B cell (primary cell): ENCODE data around the gene SPAG5. TPM values are rescaled to one million over a fixed set of nuclear protein-coding genes. Genes with fewer than 3 reads are reported as not detected.

ENCODE experiments used
- ATAC-seq: fragments of 200-7000 bp; cut with Tn5 transposase; one replicate; pipeline ENCODE4 v1.10.0; 2021; ENCODE audit warnings: low read depth, mild to moderate bottlenecking, moderate number of reproducible peaks, moderate library complexity
- CTCF ChIA-PET: fragments of 350-600 bp; sonication (Branson Sonifier 250); formaldehyde crosslinking; loops from one replicate; lab custom pipeline; 2021; ENCODE audit warnings: antibody characterized with exemption, inconsistent platforms; lab: Charles Lee
- POLR2A ChIA-PET: fragments of 350-600 bp; sonication (Branson Sonifier 250); formaldehyde crosslinking; loops from one replicate; lab custom pipeline; 2021; ENCODE audit warnings: antibody characterized with exemption; lab: Charles Lee
- DNase-seq: peaks from one replicate; pipeline ENCODE4 v3.0.0; 2013
- H2AFZ ChIP-seq: 2 replicates; pipeline ENCODE4 v1.6.1; 2012; ENCODE audit warnings: mild to moderate bottlenecking, low read depth, low read length; ENCODE audit not compliant: insufficient read depth, poor library complexity, severe bottlenecking
- H3K27ac ChIP-seq, 2 donors: 1 replicate in 1 of 2; 2 replicates in 1 of 2; pipeline ENCODE4 v1.5.1; 2012 to 2013; ENCODE audit warnings: low read length in 2 of 2, mild to moderate bottlenecking in 2 of 2, moderate library complexity in 1 of 2
- H3K27me3 ChIP-seq, 4 experiments: fragments of 200-600 bp in 1 of 4; sonication (generic) in 1 of 4; replicated peaks in 1 of 4; 1 replicate in 2 of 4; 2 replicates in 2 of 4; pipeline versions ENCODE4 v1.6.1 to v1.7.0; 2013 to 2016; ENCODE audit warnings: low read length in 3 of 4, mild to moderate bottlenecking in 2 of 4, mixed read lengths in 1 of 4, moderate library complexity in 1 of 4; ENCODE audit not compliant: insufficient read depth in 4 of 4, control insufficient read depth in 3 of 4; ENCODE audit errors: control extremely low read depth in 1 of 4
- H3K36me3 ChIP-seq, 2 experiments: replicated peaks in 1 of 2; 1 replicate in 1 of 2; 2 replicates in 1 of 2; pipeline versions ENCODE4 v1.6.1 to v1.7.1; 2013; ENCODE audit warnings: low read length in 1 of 2; ENCODE audit not compliant: insufficient read depth in 2 of 2, control insufficient read depth in 1 of 2; ENCODE audit errors: control extremely low read depth in 1 of 2, extremely low read depth in 1 of 2
- H3K4me1 ChIP-seq, 2 donors: fragments of 200-600 bp in 1 of 2; sonication (generic) in 1 of 2; 1 replicate in 1 of 2; 2 replicates in 1 of 2; pipeline versions ENCODE4 v1.5.1 to v1.6.1; 2013 to 2017; ENCODE audit warnings: low read length in 2 of 2; ENCODE audit not compliant: control insufficient read depth in 2 of 2, insufficient read depth in 2 of 2
- H3K4me2 ChIP-seq: replicated peaks from 2 replicates; pipeline ENCODE3; 2012; ENCODE audit warnings: mild to moderate bottlenecking, low read depth, low read length; ENCODE audit not compliant: poor library complexity, severe bottlenecking
- H3K4me3 ChIP-seq, 5 experiments: fragments of 200-600 bp in 1 of 5; sonication (generic) in 1 of 5; 1 replicate in 3 of 5; 2 replicates in 2 of 5; pipeline versions ENCODE4 v1.5.1 to v1.7.0; 2011 to 2016; ENCODE audit warnings: low read length in 4 of 5, mild to moderate bottlenecking in 4 of 5, low read depth in 2 of 5, control low read depth in 1 of 5, moderate library complexity in 1 of 5; ENCODE audit not compliant: insufficient read depth in 1 of 5; ENCODE audit errors: control extremely low read depth in 1 of 5, extremely low read depth in 1 of 5
- H3K79me2 ChIP-seq: fragments of 200-600 bp; sonication (generic); one replicate; pipeline ENCODE4 v1.6.0; 2016; ENCODE audit warnings: low read length; ENCODE audit not compliant: control insufficient read depth, insufficient read depth
- H3K9ac ChIP-seq: fragments of 200-600 bp; sonication (generic); 2 replicates; pipeline ENCODE4 v1.6.1; 2017; ENCODE audit warnings: mild to moderate bottlenecking, low read length, moderate library complexity
- H3K9me3 ChIP-seq, 3 donors: one replicate each; pipeline versions ENCODE4 v1.6.1 to v1.7.1; 2013; ENCODE audit warnings: low read length in 2 of 3; ENCODE audit not compliant: control insufficient read depth in 2 of 3, insufficient read depth in 1 of 3; ENCODE audit errors: control extremely low read depth in 1 of 3
- H4K20me1 ChIP-seq: 2 replicates; pipeline ENCODE4 v1.6.0; 2012; ENCODE audit warnings: mild to moderate bottlenecking, low read length; ENCODE audit not compliant: insufficient read depth, control insufficient read depth, poor library complexity, severe bottlenecking
- H3K27ac Mint-ChIP-seq: one replicate; pipeline ENCODE4 v1.8.0; 2021; ENCODE audit warnings: mixed read lengths
- H3K27me3 Mint-ChIP-seq: one replicate; pipeline ENCODE4 v1.8.0; 2021; ENCODE audit warnings: mixed read lengths
- H3K4me1 Mint-ChIP-seq: one replicate; pipeline ENCODE4 v1.8.0; 2021; ENCODE audit warnings: mixed read lengths
- H3K4me3 Mint-ChIP-seq: one replicate; pipeline ENCODE4 v1.8.0; 2021; ENCODE audit warnings: mixed read lengths
- H3K9me3 Mint-ChIP-seq: one replicate; pipeline ENCODE4 v1.8.0; 2022; ENCODE audit warnings: mixed read lengths; ENCODE audit not compliant: insufficient read depth
- CTCF ChIP-seq: fragments of 200-600 bp; IDR thresholded peaks from one replicate; pipeline ENCODE4 v1.8.0; 2022; ENCODE audit warnings: antibody characterized with exemption, mild to moderate bottlenecking
- EZH2 ChIP-seq: IDR thresholded peaks from 2 replicates; pipeline ENCODE4 v1.6.1; 2012; ENCODE audit warnings: borderline replicate concordance, low read depth, mild to moderate bottlenecking, moderate library complexity, low read length; ENCODE audit not compliant: insufficient read depth, poor library complexity, severe bottlenecking
- WGBS: methylation state at CpG from one replicate; pipeline ENCODE4 v1.1.5; 2013; ENCODE audit warnings: missing lambda C conversion rate; ENCODE audit not compliant: insufficient coverage; 5-methylcytosine and 5-hydroxymethylcytosine counted together
- intact Hi-C: fragments of 100-400 bp; cut with micrococcal nuclease; formaldehyde crosslinking; loops from one replicate; pipeline ENCODE4 v1.10.0; 2022
- polyA plus RNA-seq: library from polyadenylated mRNA; depleted of rRNA; stranded (reverse); fragments of >200 nt; gene quantifications from 2 replicates; pipeline ENCODE4 v1.2.3, GENCODE V29; 2012
- total RNA-seq, 2 donors: library from RNA; stranded (reverse); fragments of 120-200 nt in 1 of 2; gene quantifications; 1 replicate in 1 of 2; 2 replicates in 1 of 2; pipeline versions ENCODE4 v1.2.3 to v1.2.4, GENCODE V29; 2013 to 2022

The SPAG5 gene
- total and polyA plus RNA-seq, 2 donors (not counting 1 experiment from before 2014, with no cell fraction given) = 4.7 to 8.0 TPM

DNA sequence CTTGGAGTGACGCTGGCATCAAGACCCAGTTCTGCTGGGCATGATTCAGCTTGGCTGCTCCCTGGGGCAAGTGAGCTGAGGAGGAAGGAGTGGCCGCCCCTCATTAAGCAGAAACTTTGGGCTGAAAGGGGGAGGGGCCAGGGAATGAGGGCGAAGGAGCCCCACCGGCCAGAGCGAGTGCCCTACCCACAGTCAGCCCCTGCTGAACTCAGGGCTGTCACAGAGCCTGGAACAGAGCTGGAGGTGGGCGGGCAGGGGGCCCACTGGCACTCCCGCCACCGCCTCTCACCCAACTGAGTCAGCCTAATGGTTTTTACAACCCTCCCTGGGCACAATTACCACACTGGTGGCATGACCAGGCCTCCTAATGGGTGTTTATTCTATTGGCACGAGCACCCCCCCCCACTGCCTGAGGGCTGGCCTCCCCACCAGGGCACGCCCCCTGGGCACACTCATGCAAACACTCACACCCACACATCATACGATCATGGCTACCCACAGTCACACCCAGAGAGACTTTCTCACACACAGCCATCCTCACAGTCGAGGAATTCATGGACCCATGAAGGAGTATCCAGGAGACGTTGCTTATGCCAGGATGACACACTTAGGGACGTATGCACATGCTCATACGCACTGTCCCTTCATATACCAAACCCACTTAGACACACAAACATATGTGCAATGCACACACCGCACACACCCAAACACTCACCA is 65.6 kb downstream of the SPAG5 start:
- CTCF ChIA-PET = interaction anchor here (0.5 kb wide), 1 partner anchor 30 kb away, joined by 4 read pairs; no protein-coding TSS in a partner anchor
- H3K27me3 Mint-ChIP-seq = peaks cover 3% of the 10 kb centered on the region
- Histone ChIP-seq H3K4me2 (no peak overlapping the region), H3K4me3 (no peak overlapping the region), H3K79me2 (no peaks in the 10 kb centered on the region), H3K9ac (no peak overlapping the region), H3K9me3 (no peaks in the 10 kb centered on the region), H4K20me1 (no peaks in the 10 kb centered on the region), H3K4me1 (no peaks in the 10 kb centered on the region), H3K36me3 (no peaks in the 10 kb centered on the region), H3K27ac (no peak overlapping the region), H3K27me3 (peaks cover 0 to 2% (median 0%) of the 10 kb centered on the region in 4 experiments), H2AFZ (no peak overlapping the region)
- no peak overlapping the region for H3K27ac Mint-ChIP-seq
- WGBS = 82% methylated on average over 15 of the region's 16 CpGs
- no peak overlapping the region for H3K4me3 Mint-ChIP-seq
- intact Hi-C loops = no loop called here
- TF ChIP-seq CTCF = no peak
- no peak for TF ChIP-seq EZH2
- no peak for DNase-seq
- no peaks in the 10 kb centered on the region for H3K9me3 Mint-ChIP-seq
- POLR2A ChIA-PET = no interaction called here
- H3K4me1 Mint-ChIP-seq = no peaks in the 10 kb centered on the region
- no peak for ATAC-seq
